Measurements from ENCODE around the gene UQCRC1.

UQCRC1 gene

GRCh38 chr3:48595075-48595525, 14.3 kb downstream of the UQCRC1 start, which contains the start of gene COL7A1:
TSS of gene COL7A1 (minus strand) at chr3:48595329. CDS start at chr3:48595159, 170 bp downstream.
- H3K4me3 ChIP-seq (ENCODE audit: low read length) = peak within 1 kb of the TSS; percentile 45
- TF ChIP-seq CTCF (conservative IDR thresholded peaks at IDR 0.05; ENCODE audit: low read depth, low read length) = no peak
- DNase-seq (ENCODE audit: low read depth) = no peak

- DNase-seq (ENCODE audit: low read depth) = no peak
- peak overlapping the region; percentile 45 for H3K4me3 ChIP-seq (ENCODE audit: low read length)
- no peak for TF ChIP-seq CTCF (conservative IDR thresholded peaks at IDR 0.05; ENCODE audit: low read depth, low read length)
Measured at GRCh38 chr3:48594417-48595049, 14.9 kb downstream of the UQCRC1 start.

GRCh38 chr3:48593337-48593736, 16.1 kb downstream of the UQCRC1 start:
- no peak for TF ChIP-seq CTCF (conservative IDR thresholded peaks at IDR 0.05; ENCODE audit: low read depth, low read length)
- H3K4me3 ChIP-seq (ENCODE audit: low read length) = no peak overlapping the region
- no peak for DNase-seq (ENCODE audit: low read depth)

- no peak overlapping the region for H3K4me3 ChIP-seq (ENCODE audit: low read length)
- TF ChIP-seq CTCF (conservative IDR thresholded peaks at IDR 0.05; ENCODE audit: low read depth, low read length) = no peak
- DNase-seq (ENCODE audit: low read depth) = no peak
Measured at GRCh38 chr3:48592519-48593087, 16.8 kb downstream of the UQCRC1 start.

GRCh38 chr3:48591886-48592518, 17.4 kb downstream of the UQCRC1 start:
- no peak for TF ChIP-seq CTCF (conservative IDR thresholded peaks at IDR 0.05; ENCODE audit: low read depth, low read length)
- no peak for DNase-seq (ENCODE audit: low read depth)

GRCh38 chr3:48591436-48591835, 18.0 kb downstream of the UQCRC1 start:
- no peak overlapping the region for H3K4me3 ChIP-seq (ENCODE audit: low read length)
- no peak for TF ChIP-seq CTCF (conservative IDR thresholded peaks at IDR 0.05; ENCODE audit: low read depth, low read length)
- DNase-seq (ENCODE audit: low read depth) = no peak

More at GRCh38 chr3:48591886-48592518, 17.4 kb downstream of the UQCRC1 start:
- H3K4me3 ChIP-seq (ENCODE audit: low read length) = no peak overlapping the region

Data from retinal pigment epithelial cell (primary cell).